ENCODE measurements around the gene FOXA2.

FOXA2 gene

DNA sequence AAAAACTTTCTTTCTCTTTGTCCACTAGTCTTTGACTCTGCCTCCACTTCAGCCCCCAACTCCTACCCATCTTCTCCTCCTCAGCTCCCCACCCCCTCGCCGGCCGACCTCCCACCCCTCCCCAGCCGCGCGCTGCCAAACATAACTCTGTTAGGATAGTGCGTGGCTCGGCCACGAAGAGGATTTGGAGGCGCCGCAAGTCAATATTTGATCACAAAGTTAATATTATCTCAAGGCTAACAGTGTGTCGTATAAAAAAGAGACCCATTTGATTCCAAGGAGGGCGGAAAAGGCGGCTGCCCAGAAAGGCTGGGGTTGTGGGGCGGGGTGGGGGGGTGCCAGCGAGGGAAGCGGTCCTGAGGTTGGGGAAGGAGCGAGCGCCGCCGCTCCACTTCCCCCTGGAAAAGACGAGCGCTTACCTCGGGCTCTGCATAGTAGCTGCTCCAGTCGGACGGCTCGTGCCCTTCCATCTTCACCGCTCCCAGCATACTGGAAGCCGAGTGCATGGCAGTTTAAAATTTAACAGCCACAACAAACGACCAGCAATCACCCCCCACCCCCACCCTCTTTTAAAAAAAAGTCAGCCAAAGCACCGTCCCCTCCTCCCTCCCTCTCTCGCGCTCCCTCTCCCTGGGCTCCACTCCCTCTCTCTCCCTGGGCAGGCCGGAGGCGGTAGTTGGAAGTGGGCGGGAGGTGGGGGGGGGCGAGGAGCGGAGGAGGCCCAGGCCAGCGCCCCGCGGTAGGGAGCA, 425 bp downstream of the FOXA2 start:
- DNase-seq (ENCODE audit: low read depth), result no peak

DNA sequence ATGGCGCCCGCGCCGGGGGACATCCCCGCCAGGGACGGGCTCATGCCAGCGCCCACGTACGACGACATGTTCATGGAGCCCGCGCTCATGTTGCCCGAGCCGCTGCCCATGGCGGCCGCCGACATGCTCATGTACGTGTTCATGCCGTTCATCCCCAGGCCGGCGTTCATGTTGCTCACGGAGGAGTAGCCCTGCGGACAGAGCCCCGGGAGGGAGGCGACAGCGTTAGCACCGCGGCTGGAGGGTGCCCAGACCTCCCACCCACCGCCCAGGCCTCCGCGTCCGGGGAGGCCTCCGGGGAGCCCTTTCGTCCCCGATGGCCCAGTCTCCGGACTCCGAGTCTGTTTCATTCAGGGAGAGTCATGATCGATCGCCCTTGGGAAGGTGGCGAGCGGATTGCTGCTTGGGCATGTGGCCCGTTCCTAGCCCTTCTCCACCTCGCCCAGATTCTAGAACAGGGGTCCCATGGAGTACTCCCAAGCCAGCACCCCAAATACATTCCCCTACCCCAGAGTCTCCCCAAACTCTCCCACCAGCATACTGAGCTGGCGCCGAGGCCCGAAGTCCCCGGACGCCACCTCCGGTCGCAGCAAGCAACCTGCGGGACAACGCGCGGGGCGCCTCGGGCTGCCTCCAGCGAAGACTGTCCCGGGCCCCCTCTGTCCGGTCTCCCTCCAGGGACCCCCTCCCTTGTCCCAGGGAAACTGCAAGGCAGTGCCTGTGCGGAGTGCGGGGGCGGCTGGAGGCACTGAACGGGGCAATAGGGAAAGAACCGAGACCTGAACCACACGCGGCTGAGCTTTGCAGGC, 1.2 kb downstream of the FOXA2 start:
- no peak for DNase-seq (ENCODE audit: low read depth)

DNA sequence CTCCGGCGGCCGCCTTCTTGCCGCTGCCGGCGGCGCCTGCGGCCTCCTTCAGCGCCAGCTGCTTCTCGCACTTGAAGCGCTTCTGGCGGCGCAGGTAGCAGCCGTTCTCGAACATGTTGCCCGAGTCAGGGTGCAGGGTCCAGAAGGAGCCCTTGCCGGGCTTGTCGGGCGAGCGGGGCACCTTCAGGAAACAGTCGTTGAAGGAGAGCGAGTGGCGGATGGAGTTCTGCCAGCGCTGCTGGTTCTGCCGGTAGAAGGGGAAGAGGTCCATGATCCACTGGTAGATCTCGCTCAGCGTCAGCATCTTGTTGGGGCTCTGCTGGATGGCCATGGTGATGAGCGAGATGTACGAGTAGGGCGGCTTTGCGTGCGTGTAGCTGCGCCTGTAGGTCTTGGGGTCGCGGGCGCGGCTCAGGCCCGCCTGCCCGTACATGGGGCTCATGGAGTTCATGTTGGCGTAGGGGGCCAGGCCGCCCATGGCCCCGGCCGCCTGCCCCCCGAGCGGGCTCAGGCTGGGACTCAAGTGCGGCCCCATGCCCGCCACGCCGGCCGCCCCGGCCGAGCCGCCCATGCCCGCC, 1.9 kb downstream of the FOXA2 start:
- DNase-seq (ENCODE audit: low read depth), result no peak

DNA sequence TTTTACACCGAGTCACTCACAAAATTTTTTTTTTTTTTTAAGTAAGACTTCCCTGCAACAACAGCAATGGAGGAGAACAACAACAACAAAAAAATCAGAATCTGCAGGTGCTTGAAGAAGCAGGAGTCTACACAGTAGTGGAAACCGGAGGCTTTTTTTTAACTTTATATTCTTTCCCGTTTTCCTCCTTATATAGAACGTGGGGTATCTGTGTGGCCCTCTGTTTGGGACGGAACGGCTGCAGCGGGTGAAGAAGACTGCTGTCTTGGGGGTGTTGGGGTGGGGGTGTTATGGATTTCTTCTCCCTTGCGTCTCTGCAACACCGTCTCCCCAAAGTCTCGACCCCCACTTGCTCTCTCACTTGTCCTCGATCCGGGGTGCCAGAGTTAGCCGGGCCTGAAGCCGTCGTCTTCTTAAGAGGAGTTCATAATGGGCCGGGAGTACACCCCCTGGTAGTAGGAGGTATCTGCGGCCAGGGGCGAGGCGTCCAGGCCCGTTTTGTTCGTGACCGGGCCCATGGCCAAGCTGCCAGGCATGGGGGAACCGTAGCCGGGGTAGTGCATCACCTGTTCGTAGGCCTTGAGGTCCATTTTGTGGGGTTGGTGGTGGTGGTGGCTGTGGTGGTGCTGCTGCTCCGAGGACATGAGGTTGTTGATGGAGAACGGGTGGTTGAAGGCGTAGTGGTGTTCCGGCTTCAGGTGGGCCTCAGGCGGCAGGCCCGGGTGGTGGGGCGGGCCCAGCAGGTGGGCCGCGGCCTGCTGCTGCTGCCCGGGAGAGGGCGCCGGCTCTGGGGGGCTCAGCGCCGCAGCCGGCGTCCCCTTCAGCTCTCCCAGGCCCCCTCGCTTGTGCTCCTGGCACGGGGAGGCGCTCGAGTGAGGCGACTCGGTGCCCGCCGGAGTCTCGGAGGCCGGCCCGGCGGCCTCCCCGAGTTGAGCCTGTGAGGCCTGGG, 2.7 kb downstream of the FOXA2 start:
- no peak for DNase-seq (ENCODE audit: low read depth)

DNA sequence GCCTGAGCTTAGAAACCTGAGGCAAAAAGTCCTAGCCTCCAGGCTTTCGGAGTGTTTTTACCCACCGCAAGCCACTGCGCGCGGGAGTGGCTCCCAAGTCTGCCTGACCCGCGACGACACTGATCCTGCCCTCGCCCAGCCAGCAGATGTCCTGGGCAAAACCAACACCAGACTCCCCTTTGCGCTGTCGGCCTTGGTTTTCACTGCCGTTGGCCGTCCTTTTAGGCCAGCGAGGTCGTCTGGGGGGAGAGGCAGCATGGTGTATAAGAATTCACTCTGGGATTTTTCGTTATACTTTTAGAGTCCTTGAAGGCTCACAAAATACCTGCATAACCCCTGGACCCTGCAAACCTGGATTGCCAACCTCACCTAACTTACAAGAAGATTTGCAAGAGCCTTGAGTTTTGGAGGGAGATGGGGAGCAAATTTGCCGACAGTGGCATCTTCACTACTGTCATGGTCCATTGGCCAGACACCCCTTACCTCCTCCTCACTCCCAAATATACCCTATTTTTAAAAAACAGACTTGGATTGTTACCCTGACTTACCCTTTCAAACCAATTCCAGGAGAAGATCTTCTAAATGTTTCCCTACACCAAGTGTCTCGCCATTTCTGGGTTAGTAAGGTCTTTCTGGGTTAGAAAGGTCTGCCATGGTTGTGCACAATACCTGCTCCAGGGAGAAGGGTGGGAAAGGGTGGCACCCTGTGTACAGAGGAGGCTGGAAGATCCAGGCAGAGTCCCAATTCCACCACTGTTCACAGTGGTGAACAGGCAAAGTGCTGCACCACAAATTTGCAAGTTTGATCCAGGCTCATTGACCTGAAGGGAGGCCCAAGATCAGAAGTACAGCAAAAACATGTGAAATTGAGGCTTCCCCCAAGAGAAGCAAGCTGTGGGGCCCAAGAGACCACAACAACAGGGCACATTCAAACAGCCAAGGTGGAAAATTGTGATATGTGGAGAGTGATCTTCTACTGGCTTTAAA, 4.4 kb downstream of the FOXA2 start:
- DNase-seq (ENCODE audit: low read depth), result no peak

DNA sequence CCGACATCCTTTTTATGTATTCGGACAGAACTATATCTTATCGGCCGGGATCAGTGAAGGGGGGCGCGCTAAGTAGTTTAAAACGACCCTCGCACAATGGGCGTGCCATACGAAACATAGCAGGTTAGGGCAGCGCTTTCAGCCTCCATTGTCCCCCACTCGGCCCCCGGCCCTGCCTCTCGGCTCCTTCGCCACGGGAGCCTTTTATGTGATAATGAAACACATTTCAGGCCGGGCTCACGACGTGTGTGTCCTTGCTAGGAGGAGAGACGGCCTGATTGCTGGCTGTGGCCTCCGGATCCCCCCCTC, 5.3 kb downstream of the FOXA2 start:
- no peak for DNase-seq (ENCODE audit: low read depth)

DNA sequence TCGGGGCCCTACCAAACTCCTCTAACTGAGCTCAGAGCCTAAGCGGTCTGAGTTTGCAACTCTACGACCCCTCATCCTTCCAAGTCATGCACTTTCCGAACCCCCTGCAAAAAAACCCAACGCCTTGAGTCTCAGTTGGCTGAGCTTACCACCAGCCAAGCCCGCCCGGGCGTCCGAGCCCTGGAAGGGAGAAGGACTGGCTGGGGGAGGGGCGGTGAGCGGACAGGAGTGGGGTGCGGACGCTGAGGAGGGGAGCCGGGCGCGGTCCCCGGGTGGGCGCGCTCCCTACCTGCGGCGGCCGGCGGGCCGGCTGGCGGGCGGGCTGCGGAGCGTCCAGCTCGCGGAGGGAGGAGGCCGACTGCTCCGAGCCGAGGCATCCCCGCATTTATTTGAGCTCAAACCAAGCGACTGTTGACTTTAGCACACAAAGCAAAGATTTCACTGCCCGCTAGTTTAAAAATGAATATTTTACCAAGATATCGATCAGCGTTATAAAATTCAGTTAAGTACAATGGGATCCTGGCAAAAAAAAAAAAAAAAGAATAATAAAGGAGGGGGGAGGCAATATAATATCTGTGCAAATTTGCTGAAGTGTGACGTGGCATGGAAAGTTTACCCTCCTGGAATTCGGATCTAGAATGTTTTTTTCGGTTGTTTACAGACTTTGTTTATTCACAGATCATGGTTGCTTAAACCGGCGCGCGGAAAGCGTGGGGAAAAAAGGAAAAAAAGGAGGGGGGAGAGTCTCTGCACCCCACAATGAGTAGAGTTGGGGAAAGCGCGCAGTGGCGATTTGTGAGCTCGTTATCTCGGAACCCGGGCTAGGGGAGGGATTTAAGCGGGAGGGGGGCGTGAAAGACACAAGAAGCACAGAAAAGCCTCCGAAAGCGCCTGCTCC, 5.9 kb downstream of the FOXA2 start:
- DNase-seq (ENCODE audit: low read depth), result no peak

DNA sequence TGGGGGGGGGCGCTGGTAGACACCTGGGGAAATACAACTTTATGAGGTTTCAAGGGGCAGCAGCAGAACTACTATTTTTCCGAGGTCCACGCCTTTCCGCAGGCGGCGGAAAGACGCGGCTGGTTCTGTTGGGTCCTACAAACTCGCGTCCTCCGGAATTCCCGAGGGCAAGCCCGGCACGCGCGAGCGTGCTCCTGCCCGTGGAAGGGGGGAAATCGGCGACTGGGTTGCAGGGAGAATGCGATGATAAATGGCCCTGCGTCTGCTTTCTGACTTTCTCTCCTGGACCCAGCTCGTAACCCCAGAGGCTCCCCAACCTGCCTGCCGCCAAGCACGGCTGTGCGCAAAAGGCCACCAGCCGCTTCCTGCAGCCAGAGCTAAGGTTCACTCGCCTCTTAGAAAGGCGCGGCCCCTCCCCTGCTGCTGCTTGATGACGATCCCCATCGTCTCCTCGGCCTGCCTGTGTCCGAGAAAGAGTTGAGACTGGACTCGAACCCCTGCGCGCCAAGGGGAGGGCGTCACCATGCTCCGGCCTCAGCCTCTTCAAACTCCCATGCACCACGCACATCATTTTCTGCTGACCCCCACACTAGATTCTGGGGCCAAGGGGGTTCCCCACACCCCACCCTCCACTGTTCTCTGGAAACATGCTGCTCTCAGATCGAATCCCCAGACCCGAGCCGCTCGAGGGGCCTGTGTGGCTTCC, 6.7 kb downstream of the FOXA2 start:
- DNase-seq (ENCODE audit: low read depth), result no peak

DNA sequence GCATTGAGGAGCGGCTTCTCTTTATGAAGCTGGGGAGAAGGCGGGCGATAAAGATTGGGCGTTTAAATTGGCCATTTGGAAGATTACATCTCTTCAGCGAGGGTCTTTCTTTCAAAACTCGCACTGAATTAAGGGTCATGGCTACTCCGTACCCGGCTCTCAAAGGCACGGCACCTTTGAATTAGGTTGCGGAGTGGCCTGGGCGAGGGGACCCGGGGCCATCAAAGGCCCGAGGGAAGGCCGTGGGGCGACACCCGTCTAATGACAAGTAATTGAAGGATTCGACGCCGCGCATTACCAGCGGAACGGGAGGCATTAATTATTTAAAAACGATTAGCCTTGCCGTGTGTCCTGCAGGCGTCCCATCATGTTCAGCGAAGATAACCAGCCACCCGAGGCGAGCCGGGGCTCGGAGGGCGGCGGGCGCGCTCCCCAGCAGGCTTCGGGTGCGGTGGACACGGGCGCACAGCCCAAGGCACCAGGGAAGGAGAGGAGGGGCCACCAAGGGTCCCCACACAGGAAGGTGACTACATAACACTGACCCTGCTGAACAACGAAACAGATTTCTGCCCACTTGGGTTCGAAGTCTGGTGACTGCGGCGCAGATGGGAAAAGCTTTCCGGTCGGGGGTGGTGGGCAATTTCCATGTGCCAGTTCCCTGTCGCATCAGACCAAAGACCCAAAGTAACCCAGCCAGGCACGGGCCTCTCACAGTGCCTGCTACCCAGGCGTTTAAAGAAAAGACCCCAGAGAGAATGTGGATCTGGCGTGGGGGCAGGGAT, 7.4 kb downstream of the FOXA2 start:
- DNase-seq (ENCODE audit: low read depth), result no peak

DNA sequence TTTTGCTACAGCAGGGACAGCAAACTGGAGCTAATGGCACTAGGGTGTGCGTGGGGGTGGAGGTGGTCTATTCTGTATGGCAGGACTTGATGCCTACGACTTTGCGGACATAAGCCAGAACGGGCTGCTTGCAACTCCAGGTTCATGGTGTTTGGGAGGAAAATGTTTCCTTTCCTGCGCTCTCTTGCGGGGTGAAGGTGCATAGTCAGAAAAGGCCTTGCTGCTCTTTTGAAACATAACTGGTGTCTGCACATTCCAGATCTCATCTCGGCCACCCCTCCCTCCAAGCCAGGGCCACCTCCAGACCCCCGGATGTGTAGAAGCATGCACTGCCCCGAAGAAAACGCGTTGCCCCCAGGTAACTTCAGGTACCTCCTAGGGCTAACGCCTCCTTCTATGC, 8.1 kb downstream of the FOXA2 start:
- no peak for DNase-seq (ENCODE audit: low read depth)

DNA sequence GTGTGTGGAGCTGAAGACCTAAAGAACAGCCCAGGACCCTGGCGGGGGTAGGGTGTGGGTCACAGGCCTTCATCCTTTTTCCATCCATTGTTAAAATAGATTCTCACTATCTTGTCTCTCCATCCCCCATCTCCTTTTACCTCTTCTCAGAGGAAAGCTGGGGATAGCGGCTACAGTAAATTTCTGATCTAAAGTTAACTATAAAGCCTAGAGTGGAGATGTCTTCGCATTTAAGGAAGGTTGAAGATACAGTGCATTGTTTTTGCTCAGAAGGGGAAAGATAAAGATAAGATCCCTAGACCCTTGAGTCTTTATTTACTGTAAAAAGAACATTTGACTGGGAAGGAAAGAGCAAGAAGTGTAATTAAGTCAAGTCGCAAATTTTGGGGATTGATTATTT, 8.6 kb downstream of the FOXA2 start:
- DNase-seq (ENCODE audit: low read depth), result no peak

DNA sequence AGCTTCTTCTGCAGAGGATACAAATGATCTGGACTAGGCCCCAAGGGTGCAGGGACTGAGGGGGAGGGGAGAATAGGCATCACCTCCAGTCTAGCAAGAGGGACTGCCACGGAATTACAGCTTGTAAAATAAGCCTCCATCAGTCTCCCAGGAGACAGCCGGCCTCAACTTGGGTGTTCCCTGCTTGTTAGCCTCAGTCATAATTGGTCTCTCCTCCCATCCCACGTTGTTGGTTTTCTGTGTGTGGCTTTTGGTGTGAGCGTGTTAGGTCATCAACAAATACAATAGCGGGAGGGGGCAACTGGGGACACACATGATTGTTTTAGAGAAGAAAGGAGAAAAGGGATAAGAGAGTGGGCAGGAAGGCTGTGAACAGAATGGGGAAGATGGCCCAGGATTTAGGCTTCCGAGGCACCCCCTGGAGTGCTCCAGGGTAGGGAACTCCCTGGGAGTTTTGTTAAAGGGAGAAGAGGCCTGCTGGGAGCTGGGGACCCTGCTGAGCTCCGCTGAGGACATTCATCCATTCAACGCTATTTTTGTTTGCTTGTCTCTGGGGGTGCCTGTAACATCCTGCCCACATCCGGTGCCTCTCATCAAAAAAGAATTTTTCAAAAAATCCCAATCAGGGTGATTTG, 9.2 kb downstream of the FOXA2 start:
- no peak for DNase-seq (ENCODE audit: low read depth)

DNA sequence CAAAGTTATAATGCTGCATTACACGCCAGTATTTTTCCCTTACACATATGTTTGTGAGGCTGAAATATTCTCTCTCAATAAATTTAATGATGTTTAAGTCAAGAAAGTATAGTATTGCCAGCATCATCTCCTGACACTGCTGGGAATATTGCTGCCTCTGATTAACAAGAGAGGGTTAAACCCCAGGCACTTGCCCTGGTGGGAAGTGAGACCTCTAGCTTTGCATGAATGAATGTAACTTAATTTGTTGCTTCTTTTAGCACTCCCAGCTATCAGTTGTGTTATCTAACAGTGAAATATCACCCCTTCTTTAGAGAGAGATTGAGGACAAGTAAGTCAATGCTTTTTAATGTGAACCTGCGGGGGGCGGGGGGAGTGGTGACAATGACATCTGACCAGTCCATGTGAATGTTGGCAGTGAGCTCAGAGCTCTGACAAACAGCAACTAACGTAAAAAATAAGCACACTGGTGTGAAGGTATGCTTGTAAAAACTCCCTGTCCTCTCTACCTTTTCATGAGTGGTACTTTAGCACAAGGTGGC, 9.8 kb downstream of the FOXA2 start:
- DNase-seq (ENCODE audit: low read depth), result no peak

DNA sequence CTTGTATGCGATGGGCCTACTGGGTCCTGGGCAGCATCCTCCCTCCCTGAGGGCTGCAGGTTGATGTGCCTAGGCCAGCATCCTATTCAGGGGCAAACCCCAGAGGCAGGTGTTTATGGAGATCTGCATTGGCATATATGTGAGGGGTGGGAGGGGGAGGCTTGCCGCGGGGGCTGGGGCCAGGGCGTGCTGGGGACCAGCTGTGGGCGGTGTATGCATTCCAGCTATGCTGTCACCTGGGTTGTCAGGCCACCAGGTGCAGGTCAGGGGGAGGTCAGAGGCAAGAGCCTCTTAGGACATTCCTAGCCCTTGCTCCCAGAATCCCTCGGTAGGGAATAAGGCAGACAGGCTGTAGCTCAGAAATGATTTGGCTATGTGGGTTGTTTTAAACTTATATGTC, 11.9 kb downstream of the FOXA2 start:
- no peak for DNase-seq (ENCODE audit: low read depth)

DNA sequence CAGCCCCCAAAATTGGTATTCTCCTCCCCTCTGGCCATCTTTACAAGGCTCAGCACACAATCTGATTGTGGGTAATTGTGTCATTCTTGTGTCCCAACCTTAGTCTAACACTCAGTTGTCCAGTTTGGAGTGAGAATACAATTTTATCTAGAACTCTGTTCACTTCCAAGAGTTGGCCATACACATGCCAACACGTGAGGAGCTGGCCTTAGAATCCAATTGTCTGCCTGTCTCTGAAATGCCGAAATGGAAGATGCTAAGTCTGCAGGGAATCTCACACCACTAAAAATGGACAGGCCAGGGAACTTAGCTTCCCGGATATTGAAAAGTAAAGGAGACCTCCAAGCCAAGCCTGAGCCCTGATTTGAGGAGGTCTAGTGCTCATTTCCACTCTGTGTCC, 12.3 kb downstream of the FOXA2 start:
- no peak for DNase-seq (ENCODE audit: low read depth)

DNA sequence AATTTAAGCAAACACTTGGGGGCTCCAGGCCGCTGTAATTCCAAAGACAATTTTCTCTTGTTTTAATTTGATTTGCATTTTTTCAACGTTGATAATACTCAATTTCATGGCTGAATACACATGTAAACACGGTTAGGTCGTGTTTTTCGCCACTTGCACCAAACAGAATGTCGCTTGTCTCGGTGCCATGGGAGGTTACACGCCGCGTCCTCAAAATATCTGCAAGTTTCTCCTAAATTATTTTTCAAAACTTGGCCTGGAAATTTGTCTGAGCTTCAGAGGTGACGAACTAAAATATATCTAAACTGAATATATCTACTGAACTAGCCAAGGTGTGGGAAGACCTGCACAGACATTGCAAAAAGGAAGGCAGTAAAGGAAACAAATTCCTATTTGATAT, 15.0 kb downstream of the FOXA2 start:
- no peak for DNase-seq (ENCODE audit: low read depth)

DNA sequence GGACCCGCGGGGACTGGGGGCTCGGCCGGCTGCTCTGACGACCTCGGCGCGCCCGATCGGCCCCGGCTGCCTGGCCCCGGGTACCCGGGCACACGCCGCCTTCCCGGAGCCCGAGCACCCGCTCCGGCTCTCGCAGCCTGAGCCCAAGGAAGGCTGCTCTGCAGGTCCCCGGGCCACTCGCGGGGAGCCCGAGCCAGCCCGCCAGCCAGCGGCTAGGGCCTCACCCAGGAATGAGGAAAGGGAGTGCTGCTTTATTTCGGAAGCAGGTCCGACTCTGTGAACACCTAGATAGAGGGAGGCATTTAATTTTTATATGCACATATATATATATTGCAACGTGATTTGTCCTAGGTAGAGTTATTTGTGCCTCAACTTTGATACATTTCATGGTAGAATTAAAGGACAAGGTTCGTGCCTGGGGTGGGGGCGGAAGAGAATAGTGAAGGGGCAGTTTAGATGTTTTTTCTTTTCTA, 15.5 kb downstream of the FOXA2 start:
- DNase-seq (ENCODE audit: low read depth), result no peak

Measured in fibroblast of gingiva (primary cell).